Activated T-cell treated with anti-CD3 and anti-CD28 coated beads for 4 hours (primary cell): ENCODE results near the gene PARD3B.

Experiments used
- DNase-seq: peaks from one replicate; pipeline ENCODE4 v3.0.0-alpha.2; 2020

PARD3B gene

GRCh38 chr2:205024822-205025518, 479.7 kb downstream of the PARD3B start:
- peak; percentile 2 for DNase-seq

- no peak for DNase-seq
These were observed 480.4 kb downstream of the PARD3B start for GRCh38 chr2:205025580-205026240.

DNA sequence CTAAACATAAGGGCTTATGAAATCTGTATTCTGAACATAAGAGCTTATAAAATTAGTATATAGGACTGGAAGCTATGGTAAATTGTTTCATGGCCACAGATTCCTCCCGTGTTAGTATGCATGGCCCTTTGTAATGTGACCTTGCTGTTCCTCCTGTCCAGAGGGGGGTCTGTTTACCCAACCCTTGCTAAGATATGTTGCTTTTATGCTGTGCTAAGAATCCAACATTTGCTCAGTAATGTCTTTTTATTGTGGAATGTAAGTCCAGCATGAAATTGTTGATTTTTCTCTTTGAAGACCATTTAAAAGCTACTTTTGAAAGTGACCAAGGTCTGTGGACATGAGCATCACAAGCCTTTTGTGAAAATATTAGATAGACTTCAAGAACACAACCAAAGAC, 485.4 kb downstream of the PARD3B start:
- DNase-seq, result no peak

DNA sequence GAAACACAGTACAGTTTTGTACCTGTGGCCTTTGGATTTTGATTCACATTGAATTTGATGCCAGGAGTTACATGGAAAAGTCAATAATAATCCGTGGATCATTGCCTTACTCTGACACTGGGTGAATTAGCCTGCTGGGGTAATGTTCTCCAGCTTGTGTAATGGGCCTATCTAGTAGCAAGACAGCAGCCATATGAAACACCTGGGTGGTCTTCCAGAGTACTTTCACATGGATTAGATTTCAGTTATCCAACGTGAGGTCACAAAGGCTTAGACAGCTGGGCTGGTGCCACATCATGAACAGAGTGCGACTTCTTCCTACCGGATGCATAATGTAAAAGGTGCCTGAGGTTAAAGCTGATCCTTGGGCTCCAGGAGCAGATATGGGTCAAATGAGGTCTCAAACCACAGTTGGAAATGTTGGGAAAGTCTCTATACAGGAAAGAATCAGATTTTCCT, 486.8 kb downstream of the PARD3B start:
- no peak for DNase-seq

- no peak for DNase-seq
These were observed 488.2 kb downstream of the PARD3B start for GRCh38 chr2:205033431-205033830.

DNA sequence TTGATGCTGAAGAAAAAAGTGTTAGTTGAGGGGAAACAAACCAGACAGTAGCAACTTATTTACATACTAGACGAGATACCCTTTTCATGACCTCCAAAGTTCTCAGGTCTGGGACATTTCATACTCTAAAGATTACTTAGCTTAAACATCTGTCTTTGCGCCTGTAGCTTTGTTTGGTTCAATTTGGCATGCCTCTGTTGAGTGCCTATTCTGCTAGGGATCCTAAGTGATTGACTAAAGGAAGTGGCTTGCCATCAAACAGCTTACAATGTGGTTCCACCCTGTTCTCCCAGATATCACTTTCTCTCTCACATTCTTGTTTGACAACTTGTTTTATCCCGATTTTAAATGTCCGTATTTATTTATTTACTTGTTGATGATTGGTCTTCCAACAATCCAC, 488.8 kb downstream of the PARD3B start:
- no peak for DNase-seq

GRCh38 chr2:205040323-205040722, 495.0 kb downstream of the PARD3B start:
- no peak for DNase-seq

DNA sequence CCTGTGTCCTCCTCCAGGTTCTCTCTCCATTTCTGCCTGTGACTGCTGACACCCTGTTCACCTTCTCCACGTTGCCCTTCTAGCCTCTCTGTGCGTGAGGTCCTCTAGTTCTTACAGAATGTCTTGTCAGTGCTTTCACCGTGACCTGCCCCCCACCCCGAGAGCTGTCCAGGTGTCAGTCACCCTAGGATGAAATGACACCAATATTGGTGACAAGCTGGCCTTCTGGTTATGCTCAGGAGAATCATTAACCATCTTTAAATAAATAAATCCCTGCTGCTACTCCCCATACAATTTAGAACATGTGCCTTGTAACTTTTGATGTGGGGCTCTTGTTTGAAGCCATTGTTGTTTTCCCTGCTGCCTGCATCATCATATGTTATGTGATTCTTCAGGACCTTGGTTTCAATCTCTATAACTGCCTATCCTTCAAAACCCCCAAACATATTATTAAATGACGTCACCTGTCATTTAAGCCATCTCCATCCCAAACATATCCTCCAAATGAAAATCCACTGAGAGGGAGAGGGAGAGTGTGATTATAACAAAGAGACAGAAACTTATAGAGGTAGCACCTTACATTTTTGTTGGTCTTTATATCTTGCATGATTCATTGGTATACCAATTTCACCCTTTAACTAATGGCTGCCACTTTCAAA, 496.3 kb downstream of the PARD3B start:
- DNase-seq, result no peak

- DNase-seq, result no peak
These were observed 498.0 kb downstream of the PARD3B start for GRCh38 chr2:205043285-205043684.

GRCh38 chr2:205045706-205046105, 500.4 kb downstream of the PARD3B start:
- no peak for DNase-seq

DNA sequence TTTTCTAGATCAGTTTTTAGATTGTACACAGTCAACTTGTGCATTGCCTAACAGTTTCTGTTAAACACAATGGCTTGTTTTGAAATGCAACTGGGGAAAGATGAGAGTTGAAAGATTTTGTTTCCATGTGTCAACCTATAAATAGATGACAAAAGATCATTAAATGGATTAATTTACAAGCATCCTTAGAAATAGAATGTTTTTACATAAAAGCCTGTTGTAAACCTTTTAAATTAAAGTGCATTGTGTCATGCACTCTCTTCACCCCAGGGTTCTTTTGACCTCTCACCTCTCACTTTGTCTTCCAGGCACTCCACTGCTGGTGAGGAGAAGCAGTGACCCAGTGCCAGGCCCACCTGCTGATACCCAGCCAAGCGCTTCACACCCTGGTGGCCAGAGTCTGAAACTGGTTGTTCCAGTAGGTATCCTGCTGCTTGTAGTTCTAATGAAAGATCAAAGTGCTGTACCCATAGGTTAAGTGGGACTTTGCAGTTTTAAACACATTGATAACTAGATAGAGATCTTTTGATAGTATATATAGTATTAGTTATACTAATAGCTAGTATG, 502.1 kb downstream of the PARD3B start:
- DNase-seq, result no peak

- no peak for DNase-seq
These were observed 506.1 kb downstream of the PARD3B start for GRCh38 chr2:205051417-205051816.

- DNase-seq, result no peak
These were observed 507.5 kb downstream of the PARD3B start for GRCh38 chr2:205052781-205053180.

DNA sequence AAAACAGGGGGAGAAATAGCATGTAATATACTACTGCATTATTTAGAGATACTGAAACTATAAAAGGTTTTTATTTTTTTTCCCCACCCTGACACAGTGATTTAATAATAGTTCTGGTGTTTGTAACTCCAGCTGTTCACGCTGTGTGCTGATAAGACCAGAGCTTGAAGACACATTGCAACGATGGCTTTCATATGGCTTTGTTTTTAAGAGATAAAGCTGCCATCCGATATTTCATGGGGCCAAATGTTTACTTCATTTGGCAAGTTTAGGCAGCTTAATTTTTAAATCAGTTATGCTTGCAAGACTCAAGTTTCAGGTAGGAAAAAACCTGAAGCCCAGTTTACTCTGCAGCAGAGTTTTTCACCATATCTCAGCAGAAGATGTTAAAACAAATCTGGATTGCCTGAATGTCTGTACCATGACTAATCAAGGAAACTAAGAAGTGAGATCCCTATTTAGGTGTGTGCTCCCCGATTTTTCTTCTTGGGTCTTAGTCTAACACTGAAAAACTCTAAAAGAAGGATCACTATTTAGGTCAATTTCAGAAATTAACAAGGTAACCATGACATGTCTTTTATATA, 508.6 kb downstream of the PARD3B start:
- no peak for DNase-seq

DNA sequence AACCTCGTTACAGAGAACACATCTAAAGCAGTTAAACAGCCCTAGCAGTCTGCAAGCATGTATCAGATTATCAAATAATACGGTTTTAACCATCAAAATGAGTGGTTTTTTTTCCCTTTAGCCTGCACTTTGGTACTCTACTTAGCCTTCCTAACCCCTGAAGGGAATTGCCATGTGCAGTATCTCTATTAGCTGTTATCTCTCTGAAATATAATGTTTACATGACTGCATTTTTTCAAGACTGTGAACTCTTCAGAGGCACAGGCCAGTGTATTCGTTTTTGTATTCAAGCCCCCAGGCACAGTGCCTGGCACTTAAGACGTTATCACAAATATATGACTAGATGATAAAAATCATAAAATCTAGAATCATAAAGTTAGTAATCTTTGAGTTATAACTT, 509.5 kb downstream of the PARD3B start:
- DNase-seq, result no peak

DNA sequence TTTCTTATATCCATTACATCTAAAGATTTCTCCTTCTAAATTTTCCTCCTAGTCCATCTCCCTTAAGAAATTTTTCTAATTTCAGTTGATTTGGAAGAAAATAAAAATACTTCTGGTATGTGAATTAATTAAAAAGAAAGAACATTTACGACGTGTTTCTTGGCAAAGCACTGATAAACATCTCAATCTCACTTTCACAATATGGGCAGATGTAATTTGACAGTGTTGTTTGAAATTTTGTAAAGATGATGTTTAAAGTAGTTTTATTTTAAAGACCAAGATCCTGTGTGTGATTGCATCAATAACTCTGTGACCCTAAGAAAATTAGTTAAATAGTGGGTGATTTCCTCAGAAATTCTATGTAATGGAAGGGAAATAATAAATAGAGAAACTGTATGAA, 510.0 kb downstream of the PARD3B start:
- DNase-seq, result no peak

GRCh38 chr2:205056151-205056561, 510.9 kb downstream of the PARD3B start:
- DNase-seq, result no peak

GRCh38 chr2:205058409-205058808, 513.1 kb downstream of the PARD3B start:
- no peak for DNase-seq

GRCh38 chr2:205060269-205060668, 515.0 kb downstream of the PARD3B start:
- DNase-seq, result no peak

DNA sequence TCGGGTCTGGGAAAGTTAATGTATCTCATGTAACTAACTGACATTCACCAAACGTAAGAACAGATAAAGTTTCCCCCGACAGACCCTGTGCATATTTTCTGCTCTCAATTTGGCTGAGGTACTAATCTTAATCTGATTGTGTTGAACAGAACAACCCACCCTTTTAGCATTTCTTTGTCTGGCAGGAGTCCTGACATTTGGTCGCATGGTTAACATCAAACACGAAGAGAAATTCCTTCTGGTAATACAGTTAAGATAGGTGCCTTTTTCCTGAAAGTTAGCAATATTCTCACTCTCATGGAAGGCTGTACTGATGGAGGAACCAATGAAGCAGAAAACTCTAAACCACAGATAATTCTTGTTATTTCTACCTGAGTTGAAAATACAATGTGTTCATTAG, 520.8 kb downstream of the PARD3B start:
- DNase-seq, result no peak

GRCh38 chr2:205069928-205070327, 524.7 kb downstream of the PARD3B start:
- no peak for DNase-seq

GRCh38 chr2:205070889-205071288, 525.6 kb downstream of the PARD3B start:
- DNase-seq, result no peak

DNA sequence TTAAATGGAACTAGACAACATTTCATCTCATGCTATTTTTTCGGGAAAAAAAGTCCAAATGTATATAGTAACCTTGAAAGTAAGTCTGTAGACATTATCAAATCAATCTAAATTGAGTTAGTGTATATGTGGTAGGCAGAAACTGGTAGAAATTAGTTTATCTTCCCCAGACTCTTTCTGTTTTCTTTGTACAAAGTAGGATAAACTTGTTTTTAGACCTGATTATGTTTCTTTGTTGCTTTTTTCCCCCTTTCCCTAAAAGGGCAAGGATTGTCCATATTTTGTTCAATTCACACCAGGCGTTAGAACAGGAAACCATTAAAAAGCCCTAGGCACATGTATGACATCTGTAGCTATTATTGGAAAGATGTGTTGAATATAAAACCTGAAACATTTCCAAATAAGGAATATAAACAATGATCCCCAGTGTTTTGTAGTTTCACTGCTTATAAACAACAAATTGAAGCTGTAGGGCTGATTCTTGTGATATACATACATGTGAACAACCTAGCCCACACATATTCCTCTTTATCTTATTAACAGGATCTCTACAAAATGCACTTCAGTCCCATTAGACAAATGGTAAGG, 528.3 kb downstream of the PARD3B start:
- DNase-seq, result no peak
